WTC11 (cell line): Measurements from ENCODE around the gene EIF1B. TPM values are rescaled to one million over a fixed set of nuclear protein-coding genes. Genes with fewer than 3 reads are reported as not detected.

Source experiments
- ATAC-seq: fragments of 200-7000 bp; cut with Tn5 transposase; 2 replicates; pipeline ENCODE4 v1.10.0; 2021; ENCODE audit warnings: mild to moderate bottlenecking, moderate library complexity
- CTCF ChIA-PET: fragments of 300-600 bp; sonication (Branson Sonifier 250); formaldehyde crosslinking; loops from one replicate; lab custom pipeline; 2021; ENCODE audit warnings: antibody characterized with exemption; lab: Charles Lee
- POLR2A ChIA-PET: fragments of 350-600 bp; sonication (Branson Sonifier 250); formaldehyde crosslinking; loops from one replicate; lab custom pipeline; 2021; ENCODE audit warnings: antibody characterized with exemption; lab: Charles Lee
- DNase-seq: peaks from one replicate; pipeline ENCODE4 v3.0.0; 2021; ENCODE audit warnings: low spot score
- H3K27ac Mint-ChIP-seq: 2 replicates; pipeline ENCODE4 v1.8.0; 2021; ENCODE audit warnings: mixed read lengths
- H3K27me3 Mint-ChIP-seq: 2 replicates; pipeline ENCODE4 v1.8.0; 2021; ENCODE audit warnings: low read depth, mild to moderate bottlenecking, moderate library complexity, mixed read lengths
- H3K36me3 Mint-ChIP-seq: 2 replicates; pipeline ENCODE4 v1.8.0; 2021; ENCODE audit warnings: mixed read lengths
- H3K4me1 Mint-ChIP-seq: 2 replicates; pipeline ENCODE4 v1.8.0; 2022; ENCODE audit warnings: mixed read lengths
- H3K4me3 Mint-ChIP-seq: 2 replicates; pipeline ENCODE4 v1.8.0; 2021; ENCODE audit warnings: mild to moderate bottlenecking, moderate library complexity, mixed read lengths
- H3K9me3 Mint-ChIP-seq: 2 replicates; pipeline ENCODE4 v1.8.0; 2021; ENCODE audit warnings: mixed read lengths
- CBFB ChIP-seq: sonication (generic); formaldehyde crosslinking; IDR thresholded peaks from 2 replicates; pipeline ENCODE4 v1.8.1; 2022; ENCODE audit warnings: mild to moderate bottlenecking, low read depth, missing genetic modification reagents
- CDX4 ChIP-seq: fragments of 250-450 bp; sonication (Bioruptor Pico); IDR thresholded peaks from 2 replicates; pipeline ENCODE4 v1.9.0; 2021; ENCODE audit warnings: moderate library complexity, mild to moderate bottlenecking, inconsistent platforms, borderline replicate concordance
- FOXP1 ChIP-seq: sonication (generic); formaldehyde crosslinking; IDR thresholded peaks from 2 replicates; pipeline ENCODE4 v1.8.0; 2022; ENCODE audit warnings: missing genetic modification reagents, mild to moderate bottlenecking, moderate library complexity, borderline replicate concordance
- FOXP4 ChIP-seq: sonication (generic); formaldehyde crosslinking; IDR thresholded peaks from 2 replicates; pipeline ENCODE4 v1.8.0; 2022; ENCODE audit warnings: mild to moderate bottlenecking, missing genetic modification reagents
- GTF2I ChIP-seq: fragments of 250-450 bp; sonication (Bioruptor Pico); conservative IDR thresholded peaks from 2 replicates; pipeline ENCODE4 v1.4.0; 2021; ENCODE audit warnings: mild to moderate bottlenecking
- HMGXB4 ChIP-seq: sonication (generic); formaldehyde crosslinking; IDR thresholded peaks from 2 replicates; pipeline ENCODE4 v1.8.1; 2023; ENCODE audit warnings: mild to moderate bottlenecking, moderate library complexity, missing genetic modification reagents
- IRF2 ChIP-seq: sonication (generic); formaldehyde crosslinking; IDR thresholded peaks from 2 replicates; pipeline ENCODE4 v1.8.0; 2022; ENCODE audit warnings: low read depth, missing genetic modification reagents, borderline replicate concordance
- KAT7 ChIP-seq: sonication (generic); formaldehyde crosslinking; IDR thresholded peaks from 2 replicates; pipeline ENCODE4 v1.8.1; 2023; ENCODE audit warnings: missing genetic modification reagents, mild to moderate bottlenecking, borderline replicate concordance
- MLX ChIP-seq: sonication (generic); formaldehyde crosslinking; IDR thresholded peaks from 2 replicates; pipeline ENCODE4 v1.8.1; 2023; ENCODE audit warnings: mild to moderate bottlenecking, missing genetic modification reagents, moderate library complexity
- NR1H2 ChIP-seq: sonication (generic); formaldehyde crosslinking; IDR thresholded peaks from 2 replicates; pipeline ENCODE4 v1.9.0; 2021; ENCODE audit warnings: mild to moderate bottlenecking, moderate library complexity, missing genetic modification reagents
- SOX15 ChIP-seq: fragments of 250-450 bp; sonication (Bioruptor Pico); IDR thresholded peaks from 2 replicates; pipeline ENCODE4 v1.9.0; 2021; ENCODE audit warnings: mild to moderate bottlenecking
- ZMAT4 ChIP-seq: fragments of 250-450 bp; sonication (Bioruptor Pico); IDR thresholded peaks from 2 replicates; pipeline ENCODE4 v1.9.0; 2021; ENCODE audit warnings: mild to moderate bottlenecking
- ZNF317 ChIP-seq: sonication (generic); formaldehyde crosslinking; IDR thresholded peaks from 2 replicates; pipeline ENCODE4 v1.8.1; 2023; ENCODE audit warnings: low read depth, mild to moderate bottlenecking, moderate library complexity, missing genetic modification reagents, borderline replicate concordance
- ZNF396 ChIP-seq: fragments of 250-450 bp; sonication (Bioruptor Pico); IDR thresholded peaks from 2 replicates; pipeline ENCODE4 v1.8.0; 2021; ENCODE audit warnings: mild to moderate bottlenecking, moderate library complexity, borderline replicate concordance
- ZNF416 ChIP-seq: fragments of 250-450 bp; sonication (Bioruptor Pico); IDR thresholded peaks from 2 replicates; pipeline ENCODE4 v1.9.0; 2021; ENCODE audit warnings: mild to moderate bottlenecking, inconsistent platforms
- ZNF425 ChIP-seq: fragments of 250-450 bp; sonication (Bioruptor Pico); conservative IDR thresholded peaks from 2 replicates; pipeline ENCODE4 v1.9.0; 2021; ENCODE audit warnings: mild to moderate bottlenecking
- ZNF532 ChIP-seq: fragments of 250-450 bp; sonication (Bioruptor Pico); IDR thresholded peaks from 2 replicates; pipeline ENCODE4 v1.9.0; 2021; ENCODE audit warnings: mild to moderate bottlenecking, borderline replicate concordance
- ZSCAN18 ChIP-seq: fragments of 250-450 bp; sonication (Bioruptor Pico); IDR thresholded peaks from 2 replicates; pipeline ENCODE4 v2.1.2; 2022; ENCODE audit warnings: mild to moderate bottlenecking, moderate library complexity
- total RNA-seq: library from RNA; stranded (reverse); gene quantifications from 3 replicates; pipeline ENCODE4 v1.2.3, GENCODE V29; 2021

Gene EIF1B
- total RNA-seq, 1 experiment from 2014 or later: 82.0 TPM

GRCh38 chr3:40321818-40322217 is 12.3 kb downstream of the EIF1B start:
- H3K27ac Mint-ChIP-seq: no peak overlapping the region
- no peaks in the 10 kb centered on the region for H3K9me3 Mint-ChIP-seq
- no peak for DNase-seq
- TF ChIP-seq KAT7 (no peak), ZNF317 (CRISPR knock-in tag) (no peak), CBFB (CRISPR knock-in tag) (no peak), FOXP1 (CRISPR knock-in tag) (no peak), CDX4 (no peak), NR1H2 (no peak), HMGXB4 (CRISPR knock-in tag) (no peak), ZSCAN18 (CRISPR knock-in tag) (no peak), ZMAT4 (no peak), MLX (no peak), ZNF396 (CRISPR knock-in tag) (no peak), GTF2I (CRISPR knock-in tag) (no peak), IRF2 (no peak), SOX15 (CRISPR knock-in tag) (no peak), FOXP4 (CRISPR knock-in tag) (no peak), ZNF532 (CRISPR knock-in tag) (no peak), ZNF416 (CRISPR knock-in tag) (no peak), ZNF425 (no peak)
- ATAC-seq: no peak
- peaks cover 14% of the 10 kb centered on the region for H3K4me1 Mint-ChIP-seq
- H3K27me3 Mint-ChIP-seq: no peaks in the 10 kb centered on the region; the same call in 1 of the 2 replicates
- ChIA-PET POLR2A (no interaction called here), CTCF (interaction anchor here (0.5 to 0.6 kb wide), 2 partner anchors 880 to 1399 kb away, joined by 3 to 6 read pairs; no protein-coding TSS in a partner anchor)
- H3K4me3 Mint-ChIP-seq: no peak overlapping the region
- no peaks in the 10 kb centered on the region for H3K36me3 Mint-ChIP-seq
